RWPE2 (cell line): ENCODE measurements around the gene HDAC9.

ENCODE experiments used
- ATAC-seq: fragments of 200-7000 bp; cut with Tn5 transposase; 3 replicates; pipeline ENCODE4 v1.9.1; 2021; ENCODE audit warnings: low read depth
- DNase-seq: peaks from one replicate; pipeline ENCODE4 v3.0.0-alpha.2; 2020; ENCODE audit warnings: low spot score
- H3K27ac ChIP-seq: fragments of 450-650 bp; 2 replicates; pipeline ENCODE4 v1.5.1; 2017; ENCODE audit warnings: mild to moderate bottlenecking; ENCODE audit not compliant: poor library complexity, severe bottlenecking
- H3K27me3 ChIP-seq: fragments of 250-450 bp; sonication (Bioruptor Pico); 2 replicates; pipeline ENCODE4 v1.5.1; 2021; ENCODE audit warnings: mild to moderate bottlenecking, moderate library complexity; ENCODE audit not compliant: insufficient read depth, poor library complexity, severe bottlenecking
- H3K36me3 ChIP-seq: fragments of 250-450 bp; sonication (Bioruptor Pico); 2 replicates; pipeline ENCODE4 v1.5.1; 2020; ENCODE audit warnings: low read depth, mild to moderate bottlenecking, moderate library complexity
- H3K4me1 ChIP-seq: fragments of 250-450 bp; sonication (Bioruptor Pico); 2 replicates; pipeline ENCODE4 v1.5.1; 2021; ENCODE audit warnings: mild to moderate bottlenecking, moderate library complexity; ENCODE audit not compliant: insufficient read depth, poor library complexity, severe bottlenecking
- H3K4me3 ChIP-seq: fragments of 250-450 bp; sonication (Bioruptor Pico); 2 replicates; pipeline ENCODE4 v1.5.1; 2021; ENCODE audit warnings: mild to moderate bottlenecking, moderate library complexity; ENCODE audit not compliant: severe bottlenecking
- H3K9me3 ChIP-seq: fragments of 250-450 bp; sonication (Bioruptor Pico); 2 replicates; pipeline ENCODE4 v1.5.1; 2021; ENCODE audit warnings: mild to moderate bottlenecking, moderate library complexity; ENCODE audit not compliant: severe bottlenecking
- TF ChIP-seq, protein P1 (sequence below): fragments of 450-650 bp; IDR thresholded peaks from one replicate; pipeline ENCODE4 v1.5.1; 2017; ENCODE audit warnings: mild to moderate bottlenecking, moderate library complexity; ENCODE audit not compliant: poor library complexity, severe bottlenecking

Gene HDAC9

DNA sequence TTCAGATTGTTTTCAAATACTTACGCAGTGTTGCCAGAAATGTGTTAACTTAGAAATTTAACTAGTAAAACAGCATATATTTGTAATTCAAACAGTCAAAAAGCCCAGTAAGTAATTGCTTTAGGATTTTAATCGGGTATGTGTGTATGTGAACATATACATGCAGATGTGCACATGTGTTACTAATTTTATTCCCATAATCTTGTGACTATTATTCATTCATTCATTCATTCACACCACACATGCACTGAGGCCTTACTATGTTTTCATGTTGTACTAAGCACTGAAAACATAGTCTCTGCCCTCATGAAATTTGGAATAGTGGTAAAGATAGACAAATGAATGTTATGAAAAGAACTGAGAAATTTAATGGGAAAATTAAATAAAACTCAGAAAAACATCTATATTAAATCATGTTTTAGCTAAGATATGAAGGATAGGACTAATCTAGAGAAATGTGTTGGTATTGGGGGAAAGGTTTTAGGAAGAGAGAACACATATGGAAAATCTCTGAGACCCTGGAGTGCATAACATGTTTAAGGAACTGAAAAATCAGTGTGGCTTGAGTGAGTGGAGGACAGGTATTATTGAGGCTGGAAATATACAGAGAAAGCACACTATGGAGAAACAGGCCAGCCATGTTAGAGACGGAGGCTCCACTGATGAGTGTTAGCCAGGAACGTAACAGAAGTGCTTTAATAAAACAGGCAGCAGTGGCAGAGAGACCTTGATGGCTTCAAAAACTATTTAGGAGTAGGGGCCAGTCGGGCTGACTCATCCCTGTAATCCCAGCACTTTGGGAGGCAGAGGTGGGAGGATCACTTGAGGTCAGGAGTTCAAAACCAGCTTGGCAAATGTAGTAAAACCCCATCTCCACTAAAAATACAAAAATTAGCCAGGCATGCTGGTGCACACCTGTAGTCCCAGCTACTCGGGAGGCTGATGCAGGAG lies 80.3 kb downstream of the HDAC9 start:
- Histone ChIP-seq H3K27ac (no peak overlapping the region), H3K36me3 (no peaks in the 10 kb centered on the region), H3K27me3 (no peaks in the 10 kb centered on the region), H3K4me1 (no peaks in the 10 kb centered on the region), H3K9me3 (no peaks in the 10 kb centered on the region), H3K4me3 (no peak overlapping the region)
- no peak for ATAC-seq
- DNase-seq = no peak
- TF ChIP-seq, protein P1, sequence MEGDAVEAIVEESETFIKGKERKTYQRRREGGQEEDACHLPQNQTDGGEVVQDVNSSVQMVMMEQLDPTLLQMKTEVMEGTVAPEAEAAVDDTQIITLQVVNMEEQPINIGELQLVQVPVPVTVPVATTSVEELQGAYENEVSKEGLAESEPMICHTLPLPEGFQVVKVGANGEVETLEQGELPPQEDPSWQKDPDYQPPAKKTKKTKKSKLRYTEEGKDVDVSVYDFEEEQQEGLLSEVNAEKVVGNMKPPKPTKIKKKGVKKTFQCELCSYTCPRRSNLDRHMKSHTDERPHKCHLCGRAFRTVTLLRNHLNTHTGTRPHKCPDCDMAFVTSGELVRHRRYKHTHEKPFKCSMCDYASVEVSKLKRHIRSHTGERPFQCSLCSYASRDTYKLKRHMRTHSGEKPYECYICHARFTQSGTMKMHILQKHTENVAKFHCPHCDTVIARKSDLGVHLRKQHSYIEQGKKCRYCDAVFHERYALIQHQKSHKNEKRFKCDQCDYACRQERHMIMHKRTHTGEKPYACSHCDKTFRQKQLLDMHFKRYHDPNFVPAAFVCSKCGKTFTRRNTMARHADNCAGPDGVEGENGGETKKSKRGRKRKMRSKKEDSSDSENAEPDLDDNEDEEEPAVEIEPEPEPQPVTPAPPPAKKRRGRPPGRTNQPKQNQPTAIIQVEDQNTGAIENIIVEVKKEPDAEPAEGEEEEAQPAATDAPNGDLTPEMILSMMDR = no peak

DNA sequence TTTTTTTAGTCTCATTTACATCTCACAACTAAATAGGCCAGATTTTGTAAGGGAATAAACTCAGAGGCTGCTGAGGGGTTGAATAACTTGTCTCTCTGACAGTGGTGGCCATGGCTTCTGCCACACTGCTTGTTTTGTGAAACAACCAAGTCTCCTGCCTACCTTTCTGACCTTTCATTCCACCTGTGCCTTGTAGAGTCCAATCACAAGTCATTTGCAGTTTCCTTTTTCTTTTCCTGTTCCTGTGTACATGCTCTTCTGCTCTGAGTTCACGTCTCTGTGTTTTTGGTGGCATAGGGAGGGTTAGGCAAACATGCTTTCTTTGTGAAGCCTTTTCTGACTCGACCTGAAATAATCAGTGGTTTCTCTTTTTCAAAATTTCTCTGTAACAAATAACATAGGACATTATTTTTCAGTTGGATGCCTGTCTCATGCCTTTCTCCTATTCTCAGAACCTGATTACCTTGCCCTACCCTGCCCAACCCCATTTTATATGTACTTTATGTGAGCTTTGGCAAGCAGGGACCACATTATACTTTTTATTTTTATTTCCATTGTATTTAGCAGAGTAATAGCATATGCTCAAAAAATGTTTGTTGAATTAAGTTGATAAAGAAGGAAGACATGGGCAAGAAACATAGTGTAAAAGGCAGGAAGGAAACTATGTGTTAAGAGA lies 81.7 kb downstream of the HDAC9 start:
- Histone ChIP-seq H3K4me3 (no peak overlapping the region), H3K36me3 (no peaks in the 10 kb centered on the region), H3K27me3 (no peaks in the 10 kb centered on the region), H3K4me1 (no peaks in the 10 kb centered on the region), H3K9me3 (no peaks in the 10 kb centered on the region), H3K27ac (no peak overlapping the region)
- no peak for DNase-seq
- ATAC-seq = no peak
- TF ChIP-seq, protein P1 = no peak

- Histone ChIP-seq H3K27ac (no peak overlapping the region), H3K27me3 (no peaks in the 10 kb centered on the region), H3K4me3 (no peak overlapping the region), H3K36me3 (no peaks in the 10 kb centered on the region), H3K9me3 (no peaks in the 10 kb centered on the region), H3K4me1 (no peaks in the 10 kb centered on the region)
- ATAC-seq = no peak
- TF ChIP-seq, protein P1 = no peak
- DNase-seq = no peak
These were observed 84.1 kb downstream of the HDAC9 start for GRCh38 chr7:18579698-18580097.

GRCh38 chr7:18580950-18581349 lies 85.4 kb downstream of the HDAC9 start:
- Histone ChIP-seq H3K4me1 (no peaks in the 10 kb centered on the region), H3K4me3 (no peak overlapping the region), H3K27me3 (no peaks in the 10 kb centered on the region), H3K27ac (no peak overlapping the region), H3K36me3 (no peaks in the 10 kb centered on the region), H3K9me3 (no peaks in the 10 kb centered on the region)
- DNase-seq (no peak), ATAC-seq (no peak)
- TF ChIP-seq, protein P1 = no peak

GRCh38 chr7:18583305-18583704 lies 87.8 kb downstream of the HDAC9 start:
- Histone ChIP-seq H3K4me3 (no peak overlapping the region), H3K4me1 (no peaks in the 10 kb centered on the region), H3K27ac (no peak overlapping the region), H3K36me3 (no peaks in the 10 kb centered on the region), H3K9me3 (no peaks in the 10 kb centered on the region), H3K27me3 (no peaks in the 10 kb centered on the region)
- TF ChIP-seq, protein P1 = no peak
- ATAC-seq = no peak
- DNase-seq = no peak
